ENCODE measurements around the gene MINDY4.

Gene MINDY4

GRCh38 chr7:30920584-30921539 lies 149.6 kb downstream of the MINDY4 start:
- no peak for DNase-seq

DNA sequence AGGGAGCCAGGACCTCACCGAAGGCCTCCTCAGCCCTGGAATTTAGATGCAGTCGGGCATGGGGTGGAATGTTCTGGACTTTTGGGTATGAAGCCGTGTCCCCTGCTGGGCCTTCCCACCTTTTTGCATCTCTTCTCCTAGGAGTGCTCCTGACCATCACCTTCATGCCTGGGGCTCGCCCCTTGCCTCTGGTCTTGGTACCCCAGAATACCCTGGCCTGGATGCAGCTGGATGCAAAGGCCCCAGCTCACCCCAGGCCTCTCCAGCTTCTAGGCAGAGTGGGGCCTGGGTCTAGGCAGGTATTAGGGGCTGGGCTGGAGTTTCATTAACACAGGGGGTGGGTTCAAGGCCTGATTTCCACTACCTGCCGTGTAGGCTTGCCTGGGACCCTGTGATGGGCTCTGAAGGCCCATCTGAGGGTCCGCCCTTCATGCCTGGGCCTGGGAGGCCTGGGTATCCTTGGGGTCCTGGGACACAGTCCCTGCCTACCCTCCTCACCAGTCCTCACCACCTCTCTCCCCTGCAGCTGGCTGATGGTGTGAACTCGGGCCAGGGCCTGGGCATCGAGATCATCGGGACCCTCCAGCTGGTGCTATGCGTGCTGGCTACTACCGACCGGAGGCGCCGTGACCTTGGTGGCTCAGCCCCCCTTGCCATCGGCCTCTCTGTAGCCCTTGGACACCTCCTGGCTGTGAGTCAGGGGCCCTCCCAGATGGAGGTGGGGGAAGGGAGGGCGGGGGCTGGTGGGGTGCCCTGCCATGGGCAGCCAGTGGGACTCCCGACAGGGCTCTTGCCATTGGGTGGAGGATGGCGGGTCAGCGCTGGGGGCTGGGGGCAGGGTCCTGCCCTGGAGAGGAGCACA lies 150.6 kb downstream of the MINDY4 start:
- no peak for DNase-seq

DNA sequence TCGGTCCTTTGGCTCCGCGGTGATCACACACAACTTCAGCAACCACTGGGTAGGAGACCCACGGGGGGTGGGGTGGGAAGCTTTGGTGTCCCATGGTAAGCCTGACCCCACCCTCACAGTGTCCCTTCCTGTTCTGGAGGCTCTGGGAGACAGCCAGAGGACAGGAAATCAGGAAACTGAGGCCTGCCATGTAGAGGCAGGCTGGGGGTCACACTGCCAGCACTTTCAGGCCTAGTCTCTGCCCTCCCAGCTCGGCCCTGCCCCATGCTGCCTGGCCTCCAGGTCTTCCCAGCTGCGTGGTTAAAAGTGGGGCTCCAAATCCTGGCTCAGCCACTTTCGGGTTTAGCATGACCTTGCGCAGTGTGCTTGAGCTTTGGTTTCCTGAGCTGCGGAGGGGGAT lies 151.4 kb downstream of the MINDY4 start:
- no peak for DNase-seq

DNA sequence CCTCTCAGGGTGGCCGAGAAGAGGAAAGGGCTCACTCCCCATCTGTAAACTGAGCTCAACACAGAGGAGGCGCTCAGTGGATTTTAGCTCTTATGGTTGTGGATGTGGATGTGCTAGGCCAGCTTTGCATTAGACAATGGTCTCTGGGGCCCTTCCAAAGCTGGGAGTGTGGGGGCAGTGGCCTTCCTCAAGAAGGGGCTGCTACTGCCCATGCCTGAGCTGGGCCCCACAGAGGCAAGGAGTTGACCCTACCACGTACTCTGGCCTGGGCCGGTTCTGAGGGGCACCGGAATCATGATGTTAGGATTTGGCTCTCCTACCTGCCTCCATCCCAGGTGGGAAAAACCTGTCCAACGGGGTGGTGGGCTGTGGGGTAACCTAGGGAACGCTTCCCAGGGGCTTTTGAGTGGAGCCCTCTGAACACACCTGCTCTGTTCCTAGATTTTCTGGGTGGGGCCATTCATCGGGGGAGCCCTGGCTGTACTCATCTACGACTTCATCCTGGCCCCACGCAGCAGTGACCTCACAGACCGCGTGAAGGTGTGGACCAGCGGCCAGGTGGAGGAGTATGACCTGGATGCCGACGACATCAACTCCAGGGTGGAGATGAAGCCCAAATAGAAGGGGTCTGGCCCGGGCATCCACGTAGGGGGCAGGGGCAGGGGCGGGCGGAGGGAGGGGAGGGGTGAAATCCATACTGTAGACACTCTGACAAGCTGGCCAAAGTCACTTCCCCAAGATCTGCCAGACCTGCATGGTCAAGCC lies 152.0 kb downstream of the MINDY4 start:
- no peak for DNase-seq

DNA sequence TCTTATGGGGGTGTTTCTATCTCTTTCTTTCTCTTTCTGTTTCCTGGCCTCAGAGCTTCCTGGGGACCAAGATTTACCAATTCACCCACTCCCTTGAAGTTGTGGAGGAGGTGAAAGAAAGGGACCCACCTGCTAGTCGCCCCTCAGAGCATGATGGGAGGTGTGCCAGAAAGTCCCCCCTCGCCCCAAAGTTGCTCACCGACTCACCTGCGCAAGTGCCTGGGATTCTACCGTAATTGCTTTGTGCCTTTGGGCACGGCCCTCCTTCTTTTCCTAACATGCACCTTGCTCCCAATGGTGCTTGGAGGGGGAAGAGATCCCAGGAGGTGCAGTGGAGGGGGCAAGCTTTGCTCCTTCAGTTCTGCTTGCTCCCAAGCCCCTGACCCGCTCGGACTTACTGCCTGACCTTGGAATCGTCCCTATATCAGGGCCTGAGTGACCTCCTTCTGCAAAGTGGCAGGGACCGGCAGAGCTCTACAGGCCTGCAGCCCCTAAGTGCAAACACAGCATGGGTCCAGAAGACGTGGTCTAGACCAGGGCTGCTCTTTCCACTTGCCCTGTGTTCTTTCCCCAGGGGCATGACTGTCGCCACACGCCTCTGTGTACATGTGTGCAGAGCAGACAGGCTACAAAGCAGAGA lies 152.7 kb downstream of the MINDY4 start:
- no peak for DNase-seq

DNA sequence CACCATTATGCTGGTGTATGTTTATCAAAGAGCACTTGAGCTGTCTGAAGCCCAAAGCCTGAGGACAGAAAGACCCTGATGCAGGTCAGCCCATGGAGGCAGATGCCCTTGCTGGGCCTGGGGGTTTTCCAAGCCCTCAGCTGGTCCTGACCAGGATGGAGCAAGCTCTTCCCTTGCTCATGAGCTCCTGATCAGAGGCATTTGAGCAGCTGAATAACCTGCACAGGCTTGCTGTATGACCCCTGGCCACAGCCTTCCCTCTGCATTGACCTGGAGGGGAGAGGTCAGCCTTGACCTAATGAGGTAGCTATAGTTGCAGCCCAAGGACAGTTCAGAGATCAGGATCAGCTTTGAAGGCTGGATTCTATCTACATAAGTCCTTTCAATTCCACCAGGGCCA lies 153.4 kb downstream of the MINDY4 start:
- DNase-seq = no peak

- DNase-seq = no peak
These were observed 153.9 kb downstream of the MINDY4 start for GRCh38 chr7:30925117-30925516.

DNA sequence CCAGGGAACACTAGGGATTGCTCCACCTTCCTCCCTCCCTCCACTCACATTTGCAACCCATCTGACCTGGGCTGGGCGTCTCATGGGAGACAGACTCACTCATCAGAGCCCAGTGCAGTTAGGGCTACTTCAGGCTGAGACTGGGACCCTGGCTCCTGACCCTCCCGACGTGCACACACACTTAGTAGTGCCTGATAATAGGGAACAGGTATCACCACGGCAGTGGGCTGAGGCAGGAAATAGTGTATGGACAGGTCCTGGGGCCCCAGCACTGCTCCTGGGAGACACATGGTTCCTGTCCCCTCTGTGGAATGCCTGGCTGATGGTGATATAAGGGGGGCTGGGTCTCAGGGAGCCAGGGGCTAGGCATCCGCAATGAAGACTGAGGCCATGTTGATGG lies 154.7 kb downstream of the MINDY4 start:
- no peak for DNase-seq

GRCh38 chr7:30926313-30926712 lies 155.1 kb downstream of the MINDY4 start:
- DNase-seq = no peak

DNA sequence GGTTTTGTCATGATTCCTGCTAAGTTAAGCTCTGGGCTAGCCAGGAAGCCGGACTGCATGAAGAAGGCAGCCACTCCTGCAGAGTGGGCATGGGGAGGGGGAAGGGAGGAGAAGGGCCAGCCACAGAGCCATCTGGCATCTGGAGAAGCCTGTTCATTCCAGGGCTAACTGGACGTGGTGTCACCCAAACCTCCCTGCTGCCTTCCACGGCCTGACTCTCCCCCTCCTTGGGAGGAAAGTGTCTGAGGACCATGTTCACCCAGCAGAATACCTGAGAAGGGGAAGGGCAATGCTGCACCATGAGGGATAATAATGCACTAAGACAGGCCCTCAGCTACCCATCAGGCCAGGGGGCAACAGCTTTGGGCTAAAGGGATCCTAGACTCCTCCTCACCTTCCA lies 155.8 kb downstream of the MINDY4 start:
- DNase-seq = no peak

DNA sequence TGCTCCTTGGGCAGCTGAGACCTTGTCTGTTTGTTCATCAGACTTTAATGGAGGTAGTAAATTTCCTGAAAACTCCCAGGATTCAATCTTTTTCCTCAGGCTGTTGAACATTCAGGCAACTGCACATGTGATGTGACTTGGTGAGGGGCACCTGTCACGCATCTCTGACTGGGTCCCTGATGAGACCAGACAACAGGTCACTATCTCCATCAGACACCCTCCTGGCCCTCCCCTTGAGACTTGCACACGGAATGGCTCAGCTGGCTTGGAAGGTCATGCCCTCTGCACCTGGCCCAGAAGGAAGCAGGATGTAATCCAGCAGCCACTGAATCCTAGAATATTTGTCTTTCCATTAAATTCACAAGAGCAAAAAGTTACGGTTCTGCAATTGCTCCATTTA lies 156.3 kb downstream of the MINDY4 start:
- DNase-seq = no peak

GRCh38 chr7:30928254-30928872 lies 157.1 kb downstream of the MINDY4 start:
- no peak for DNase-seq

DNA sequence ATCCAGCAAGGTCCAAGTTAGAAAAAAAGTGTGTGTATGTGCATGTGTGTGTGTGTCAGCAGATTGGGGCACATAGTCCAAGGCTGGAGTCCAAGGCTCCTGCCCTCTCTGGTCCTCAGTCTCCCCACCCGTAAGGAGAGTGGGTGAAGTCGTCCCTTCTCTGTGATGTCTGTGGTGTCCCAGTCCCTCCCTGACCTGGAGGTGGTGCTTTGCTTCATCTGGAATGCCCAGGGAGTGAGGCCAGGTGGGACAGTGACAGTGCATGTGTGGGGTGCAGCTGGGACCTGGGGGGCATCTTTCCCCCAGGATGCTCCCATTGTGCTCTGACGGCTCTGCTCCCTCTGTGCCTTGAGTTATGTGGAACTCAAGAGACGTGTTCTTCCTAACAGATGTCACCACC lies 158.5 kb downstream of the MINDY4 start:
- no peak for DNase-seq

GRCh38 chr7:30930621-30931020 lies 159.4 kb downstream of the MINDY4 start:
- no peak for DNase-seq

DNA sequence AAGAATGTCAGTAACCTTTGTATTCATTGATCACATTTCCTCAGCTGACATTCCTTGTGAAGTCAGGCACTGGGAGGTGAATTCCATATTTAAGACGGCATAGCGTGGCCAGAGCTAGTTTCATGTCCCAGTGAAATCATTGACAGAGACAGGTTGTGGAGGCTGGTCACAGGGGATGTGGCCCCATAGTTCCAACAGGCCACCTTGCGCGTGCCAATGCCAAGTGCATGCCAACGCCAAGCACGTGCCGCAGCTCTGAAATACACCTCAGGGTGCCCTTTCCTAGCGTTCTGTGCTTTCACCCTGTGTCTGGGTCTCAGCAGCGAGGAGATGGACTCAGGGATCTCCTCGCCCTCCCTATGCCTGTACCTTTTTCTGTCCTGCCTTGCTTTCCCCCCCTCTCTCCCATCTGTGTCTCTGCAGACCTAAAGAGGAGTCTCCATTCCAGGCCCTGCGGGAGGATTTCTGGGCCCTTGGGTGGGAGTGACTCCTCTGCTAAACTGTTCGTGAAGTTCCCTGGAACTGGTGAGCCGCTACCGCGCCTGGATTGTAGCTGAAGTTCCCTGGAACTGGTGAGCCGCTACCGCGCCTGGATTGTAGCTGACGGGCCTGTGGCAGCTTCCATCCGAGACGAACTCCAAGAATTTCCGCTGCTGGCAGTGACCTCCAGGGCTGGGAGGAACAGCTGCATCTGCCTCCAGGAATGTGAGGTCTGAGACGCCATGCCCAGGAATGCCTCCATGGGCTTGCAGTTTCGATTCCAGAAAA lies 160.1 kb downstream of the MINDY4 start:
- no peak for DNase-seq

- no peak for DNase-seq
These were observed 160.8 kb downstream of the MINDY4 start for GRCh38 chr7:30931929-30932540.

DNA sequence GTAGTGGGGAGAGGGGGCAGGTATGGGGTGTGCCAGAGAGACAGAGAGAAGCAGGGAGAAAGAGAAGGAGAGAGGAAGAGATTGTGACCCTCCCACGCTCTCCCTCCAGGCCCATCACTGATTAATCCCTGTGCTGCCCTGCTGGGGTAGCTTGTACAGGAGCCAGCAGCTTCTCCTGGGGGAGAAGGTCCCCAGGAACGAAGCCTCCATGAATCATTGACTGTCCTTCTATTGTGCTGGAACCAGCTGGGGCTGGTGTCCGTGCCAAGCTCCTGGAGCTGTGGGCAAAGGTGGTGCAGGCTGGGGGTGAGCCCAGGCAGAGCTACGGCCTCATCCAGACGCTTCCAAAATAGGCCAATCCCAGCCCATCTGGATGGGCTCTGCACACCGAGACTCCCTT lies 161.3 kb downstream of the MINDY4 start:
- DNase-seq = no peak

GRCh38 chr7:30933124-30933974 lies 162.1 kb downstream of the MINDY4 start:
- no peak for DNase-seq

DNA sequence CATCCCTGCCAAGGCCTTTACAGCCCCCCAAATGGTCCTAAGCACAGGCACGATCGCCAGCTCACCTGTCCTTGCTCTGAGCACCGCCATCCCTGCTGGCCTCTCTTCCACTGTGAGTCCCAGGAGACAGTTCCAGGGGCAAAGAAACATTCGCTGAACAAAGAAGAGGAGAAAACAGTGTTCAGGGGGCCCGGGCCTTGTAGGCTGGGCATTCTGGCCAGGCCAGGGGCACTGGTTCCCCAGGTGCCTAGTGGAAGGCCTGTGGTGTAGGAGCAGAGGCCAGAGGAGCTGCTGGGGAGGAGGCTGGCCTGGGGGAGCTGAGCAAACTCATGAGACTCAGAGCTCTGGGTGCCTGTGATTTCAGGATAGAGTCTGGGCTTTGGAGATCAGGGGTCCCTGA lies 163.0 kb downstream of the MINDY4 start:
- DNase-seq = no peak
